Measurements from ENCODE around the gene TUBA3D. TPM values are rescaled to one million over a fixed set of nuclear protein-coding genes. Genes with fewer than 3 reads are reported as not detected.
"Not testable (repeated sequence)": the region's sequence is repeated elsewhere in the genome, so short reads cannot be mapped to it uniquely, and the experiment has no call there.

Gene TUBA3D
- total RNA-seq, 1 experiment from 2014 or later, result not detected

- not testable (repeated sequence) for H3K14ac ChIP-seq (ENCODE audit: insufficient read depth, low read length); H3K56ac ChIP-seq (ENCODE audit: insufficient read length, low read depth, low read length); H2AK5ac ChIP-seq (ENCODE audit: insufficient read length, low read length); H2BK5ac ChIP-seq (ENCODE audit: insufficient read length, low read length); H3K27me3 Mint-ChIP-seq (ENCODE audit: low read depth); H3K4ac ChIP-seq (ENCODE audit: low read depth, low read length); H2AFZ ChIP-seq (ENCODE audit: low read length); H3K9ac ChIP-seq (ENCODE audit: extremely low read depth, insufficient read length, low read length); H2BK15ac ChIP-seq (ENCODE audit: low read depth, low read length); H3K79me2 ChIP-seq (ENCODE audit: insufficient read depth, low read length); H3K4me1 Mint-ChIP-seq; H3K23ac ChIP-seq (ENCODE audit: insufficient read length, low read depth, low read length); H2BK12ac ChIP-seq (ENCODE audit: insufficient read length, low read depth, low read length); H3K23me2 ChIP-seq (ENCODE audit: insufficient read length, low read depth, low read length, poor library complexity, severe bottlenecking); H3K9me3 ChIP-seq (ENCODE audit: control insufficient read depth, low read depth, low read length); H3K27ac Mint-ChIP-seq; H3T11ph ChIP-seq (ENCODE audit: low read length); H4K8ac ChIP-seq (replicated peaks; ENCODE audit: insufficient read length, low read depth, low read length); H3K27ac ChIP-seq (ENCODE audit: insufficient read length, low read depth, low read length); H3K4me2 ChIP-seq (ENCODE audit: insufficient read depth, insufficient read length, low read length); H3K36me3 Mint-ChIP-seq (ENCODE audit: insufficient read depth in 1 of 3, low read depth in 3 of 3); H3K4me3 Mint-ChIP-seq; H4K91ac ChIP-seq (ENCODE audit: insufficient read length, low read depth, low read length); H4K5ac ChIP-seq (ENCODE audit: insufficient read length, low read depth, low read length); H2BK120ac ChIP-seq (ENCODE audit: low read depth, low read length, poor library complexity, severe bottlenecking); H2BK20ac ChIP-seq (ENCODE audit: low read depth, low read length, poor library complexity, severe bottlenecking); DNase-seq; H3K27me3 ChIP-seq (ENCODE audit: insufficient read depth, low read length); H3K18ac ChIP-seq (ENCODE audit: insufficient read length, low read depth, low read length); H4K20me1 ChIP-seq (ENCODE audit: control insufficient read depth, insufficient read depth, insufficient read length); H3K4me1 ChIP-seq (ENCODE audit: insufficient read depth, low read length); H3K9me3 Mint-ChIP-seq; H3K79me1 ChIP-seq (ENCODE audit: insufficient read depth, low read depth, low read length, poor library complexity, severe bottlenecking)
- WGBS (ENCODE audit: extremely low coverage, insufficient read length, low lambda C conversion rate), result no CpG with 5 or more reads among the region's 90 CpGs
Measured at GRCh38 chr2:131444736-131445514, 31.0 kb upstream of the TUBA3D start.

DNA sequence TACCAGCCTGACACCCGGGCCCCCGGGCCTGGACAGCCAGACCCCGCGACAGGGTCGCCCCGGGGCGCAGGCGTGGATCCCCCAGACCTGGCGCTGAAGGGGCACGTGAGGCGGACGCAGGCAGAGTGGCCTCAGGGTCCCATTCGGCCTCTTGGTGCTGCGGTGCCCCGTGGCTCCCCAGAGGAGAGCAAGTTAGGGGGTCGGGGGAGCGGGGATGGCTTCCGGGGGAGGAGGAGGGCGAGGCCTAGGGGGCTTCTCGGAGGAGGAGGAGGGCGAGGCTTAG is 30.5 kb upstream of the TUBA3D start:
- H2AK5ac ChIP-seq (ENCODE audit: insufficient read length, low read length); H2AFZ ChIP-seq (ENCODE audit: low read length); H3K14ac ChIP-seq (ENCODE audit: insufficient read depth, low read length); H4K20me1 ChIP-seq (ENCODE audit: control insufficient read depth, insufficient read depth, insufficient read length); H3K4ac ChIP-seq (ENCODE audit: low read depth, low read length); H2BK12ac ChIP-seq (ENCODE audit: insufficient read length, low read depth, low read length); H3K79me1 ChIP-seq (ENCODE audit: insufficient read depth, low read depth, low read length, poor library complexity, severe bottlenecking); H2BK15ac ChIP-seq (ENCODE audit: low read depth, low read length); H3K27ac Mint-ChIP-seq; H3K4me3 Mint-ChIP-seq; H3K4me1 ChIP-seq (ENCODE audit: insufficient read depth, low read length); H3K9ac ChIP-seq (ENCODE audit: extremely low read depth, insufficient read length, low read length); H3K23me2 ChIP-seq (ENCODE audit: insufficient read length, low read depth, low read length, poor library complexity, severe bottlenecking); H3K79me2 ChIP-seq (ENCODE audit: insufficient read depth, low read length); H3K27me3 Mint-ChIP-seq (ENCODE audit: low read depth); H3K9me3 Mint-ChIP-seq; H3K4me1 Mint-ChIP-seq; DNase-seq; H4K91ac ChIP-seq (ENCODE audit: insufficient read length, low read depth, low read length); H3K27ac ChIP-seq (ENCODE audit: insufficient read length, low read depth, low read length); H4K8ac ChIP-seq (replicated peaks; ENCODE audit: insufficient read length, low read depth, low read length); H2BK120ac ChIP-seq (ENCODE audit: low read depth, low read length, poor library complexity, severe bottlenecking); H4K5ac ChIP-seq (ENCODE audit: insufficient read length, low read depth, low read length); H3K4me2 ChIP-seq (ENCODE audit: insufficient read depth, insufficient read length, low read length); H3K18ac ChIP-seq (ENCODE audit: insufficient read length, low read depth, low read length); H3K9me3 ChIP-seq (ENCODE audit: control insufficient read depth, low read depth, low read length); H3K56ac ChIP-seq (ENCODE audit: insufficient read length, low read depth, low read length); H3K23ac ChIP-seq (ENCODE audit: insufficient read length, low read depth, low read length); H3K36me3 Mint-ChIP-seq (ENCODE audit: insufficient read depth in 1 of 3, low read depth in 3 of 3); H3T11ph ChIP-seq (ENCODE audit: low read length); H3K27me3 ChIP-seq (ENCODE audit: insufficient read depth, low read length); H2BK5ac ChIP-seq (ENCODE audit: insufficient read length, low read length); H2BK20ac ChIP-seq (ENCODE audit: low read depth, low read length, poor library complexity, severe bottlenecking): not testable (repeated sequence)
- no CpG with 5 or more reads among the region's 21 CpGs for WGBS (ENCODE audit: extremely low coverage, insufficient read length, low lambda C conversion rate)
